HG03442 (cell line): ENCODE data around the gene IFITM5.

Source experiments
- ATAC-seq: cut with Tn5 transposase; IDR thresholded peaks from one replicate; pipeline ENCODE4 v1.9.1; 2021; ENCODE audit warnings: mild to moderate bottlenecking, moderate library complexity; ENCODE audit not compliant: unreplicated experiment

IFITM5 gene

GRCh38 chr11:285021-285893 lies 14.1 kb downstream of the IFITM5 start:
- ATAC-seq, result no peak

GRCh38 chr11:284105-285020 lies 15.0 kb downstream of the IFITM5 start:
- ATAC-seq, result no peak

- no peak for ATAC-seq
Measured at GRCh38 chr11:283405-284104, 15.8 kb downstream of the IFITM5 start.

GRCh38 chr11:282630-283360 lies 16.5 kb downstream of the IFITM5 start:
- no peak for ATAC-seq

- ATAC-seq, result no peak
Measured at GRCh38 chr11:282171-282570, 17.2 kb downstream of the IFITM5 start.

- no peak for ATAC-seq
Measured at GRCh38 chr11:281486-282161, 17.7 kb downstream of the IFITM5 start.

GRCh38 chr11:280706-281485 lies 18.4 kb downstream of the IFITM5 start:
- no peak for ATAC-seq

GRCh38 chr11:279966-280705 lies 19.2 kb downstream of the IFITM5 start:
- no peak for ATAC-seq

- no peak for ATAC-seq
Measured at GRCh38 chr11:279040-279965, 20.0 kb downstream of the IFITM5 start.

- ATAC-seq, result no peak
Measured at GRCh38 chr11:278001-278951, 21.1 kb downstream of the IFITM5 start, which contains the start of gene NLRP6. Gene NLRP6, plus strand, starts transcription at chr11:278407. Its CDS starts 163 bp downstream, at chr11:278570.

GRCh38 chr11:276219-276618 lies 23.1 kb downstream of the IFITM5 start:
- ATAC-seq, result no peak

GRCh38 chr11:272931-273198 lies 26.5 kb downstream of the IFITM5 start:
- no peak for ATAC-seq

GRCh38 chr11:272195-272930 lies 27.0 kb downstream of the IFITM5 start:
- ATAC-seq, result no peak

GRCh38 chr11:271319-271715 lies 28.0 kb downstream of the IFITM5 start:
- ATAC-seq, result no peak

GRCh38 chr11:270451-271318 lies 28.6 kb downstream of the IFITM5 start:
- no peak for ATAC-seq
